Activated naive CD4-positive, alpha-beta T cell treated with anti-CD3 and anti-CD28 coated beads, Interleukin-2, amount 10 ng/mL, durations not matched to agents 7 days and 5 days (primary cell): Measurements from ENCODE around the gene NUAK1.

ENCODE experiments used
- CTCF ChIA-PET: fragments of 350-600 bp; sonication (Branson Sonifier 250); formaldehyde crosslinking; loops from one replicate; lab custom pipeline; 2021; ENCODE audit warnings: antibody characterized with exemption; lab: Charles Lee
- DNase-seq: peaks from one replicate; pipeline ENCODE4 v3.0.0-alpha.2; 2020
- H3K27ac Mint-ChIP-seq: one replicate; pipeline ENCODE4 v1.8.0; 2021; ENCODE audit warnings: mild to moderate bottlenecking, moderate library complexity, mixed read lengths
- H3K27me3 Mint-ChIP-seq: one replicate; pipeline ENCODE4 v1.8.0; 2021; ENCODE audit warnings: mild to moderate bottlenecking, mixed read lengths
- H3K36me3 Mint-ChIP-seq: one replicate; pipeline ENCODE4 v1.8.0; 2021; ENCODE audit warnings: mixed read lengths
- H3K4me1 Mint-ChIP-seq: one replicate; pipeline ENCODE4 v1.8.0; 2021; ENCODE audit warnings: mixed read lengths
- H3K4me3 Mint-ChIP-seq: one replicate; pipeline ENCODE4 v1.8.0; 2021; ENCODE audit warnings: mild to moderate bottlenecking, moderate library complexity, mixed read lengths
- H3K9me3 Mint-ChIP-seq: one replicate; pipeline ENCODE4 v1.8.0; 2021; ENCODE audit warnings: mixed read lengths

The NUAK1 gene

DNA sequence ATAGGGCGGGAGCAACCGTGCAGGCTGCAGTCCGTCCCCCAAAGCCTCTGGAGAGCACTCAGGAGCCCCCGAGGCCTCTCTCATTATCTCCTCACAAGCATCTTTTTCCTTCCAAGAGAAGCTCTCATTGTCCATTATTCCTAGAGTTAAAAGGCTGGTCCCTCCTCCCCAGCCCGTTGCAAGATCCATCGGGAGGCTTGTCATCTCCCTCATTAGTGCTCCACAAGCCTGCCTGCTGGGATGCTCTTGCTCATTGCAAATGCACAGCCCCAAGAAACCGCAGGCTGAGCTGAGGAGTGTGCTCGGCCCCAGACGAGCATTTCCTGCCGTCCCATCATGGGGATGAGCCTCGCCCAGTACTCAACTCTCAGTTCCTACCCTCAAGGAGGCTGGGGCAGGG lies 23.3 kb downstream of the NUAK1 start:
- Mint-ChIP-seq H3K9me3 (no peaks in the 10 kb centered on the region), H3K4me3 (no peak overlapping the region), H3K4me1 (no peaks in the 10 kb centered on the region), H3K36me3 (no peaks in the 10 kb centered on the region), H3K27ac (no peak overlapping the region), H3K27me3 (peaks cover 13% of the 10 kb centered on the region)
- no peak for DNase-seq
- CTCF ChIA-PET: no interaction called here

DNA sequence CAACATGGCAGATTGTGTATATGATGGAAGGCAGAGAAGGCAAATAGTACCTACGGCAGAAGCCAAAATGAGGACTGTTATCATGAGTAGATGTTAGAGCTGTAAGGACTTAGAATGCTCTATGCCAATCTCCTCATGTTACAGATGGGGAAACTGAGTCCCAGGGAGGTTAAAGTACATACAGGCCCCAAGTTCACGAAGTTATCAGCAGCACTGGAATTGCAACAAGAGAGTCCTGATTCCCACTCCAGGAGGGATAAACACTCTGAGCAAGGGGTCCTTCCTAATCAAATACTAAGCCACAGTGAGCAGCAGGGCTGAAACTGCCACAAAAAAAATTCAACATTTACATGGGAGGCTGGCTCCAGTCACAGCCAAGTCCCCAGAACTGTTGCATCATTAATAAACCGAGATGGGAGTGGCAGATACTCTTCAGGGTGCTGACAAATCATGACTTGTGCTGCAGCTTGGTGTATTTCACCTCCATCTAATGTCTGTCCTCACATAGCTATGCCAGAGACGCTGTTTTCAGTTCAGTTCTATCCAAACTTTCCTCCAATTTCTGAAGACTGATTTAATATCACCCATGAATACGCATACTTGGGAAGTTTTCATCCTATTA lies 24.2 kb downstream of the NUAK1 start:
- H3K4me1 Mint-ChIP-seq: no peaks in the 10 kb centered on the region
- H3K27me3 Mint-ChIP-seq: peaks cover 19% of the 10 kb centered on the region
- CTCF ChIA-PET: no interaction called here
- no peak overlapping the region for H3K27ac Mint-ChIP-seq
- DNase-seq: no peak
- no peak overlapping the region for H3K4me3 Mint-ChIP-seq
- no peaks in the 10 kb centered on the region for H3K36me3 Mint-ChIP-seq
- no peaks in the 10 kb centered on the region for H3K9me3 Mint-ChIP-seq

DNA sequence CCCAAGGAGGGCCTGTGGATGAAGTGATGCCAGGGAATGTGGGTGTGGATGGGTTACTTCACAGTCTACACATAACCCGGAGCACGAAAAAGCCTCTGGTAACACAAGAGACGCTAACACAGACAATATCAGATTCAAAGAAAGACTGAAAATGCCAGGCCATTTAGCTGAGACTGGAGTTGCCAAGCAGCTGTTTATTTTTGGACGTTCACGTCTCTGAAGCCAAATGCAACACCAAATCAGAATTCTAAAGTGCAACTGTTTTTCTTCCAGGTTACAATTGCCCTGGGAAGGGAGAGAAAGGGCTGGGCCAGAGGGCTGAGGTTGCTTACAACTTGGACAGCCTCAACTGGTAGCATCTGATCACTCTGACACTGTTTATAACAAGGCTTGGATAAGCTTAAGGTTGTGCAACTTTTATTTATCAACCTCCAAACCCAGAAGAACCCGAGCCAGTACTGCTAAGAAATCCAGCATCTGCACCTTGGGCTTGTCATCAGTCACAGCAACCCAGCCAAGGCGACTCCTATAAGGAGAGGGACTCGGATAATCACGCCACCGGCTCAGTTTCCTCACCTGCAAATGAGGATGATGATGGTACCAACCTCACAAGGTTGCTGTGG lies 24.8 kb downstream of the NUAK1 start:
- H3K27me3 Mint-ChIP-seq: peaks cover 21% of the 10 kb centered on the region
- H3K36me3 Mint-ChIP-seq: no peaks in the 10 kb centered on the region
- H3K4me1 Mint-ChIP-seq: no peaks in the 10 kb centered on the region
- CTCF ChIA-PET: no interaction called here
- no peak for DNase-seq
- H3K9me3 Mint-ChIP-seq: no peaks in the 10 kb centered on the region
- H3K27ac Mint-ChIP-seq: no peak overlapping the region
- H3K4me3 Mint-ChIP-seq: no peak overlapping the region

DNA sequence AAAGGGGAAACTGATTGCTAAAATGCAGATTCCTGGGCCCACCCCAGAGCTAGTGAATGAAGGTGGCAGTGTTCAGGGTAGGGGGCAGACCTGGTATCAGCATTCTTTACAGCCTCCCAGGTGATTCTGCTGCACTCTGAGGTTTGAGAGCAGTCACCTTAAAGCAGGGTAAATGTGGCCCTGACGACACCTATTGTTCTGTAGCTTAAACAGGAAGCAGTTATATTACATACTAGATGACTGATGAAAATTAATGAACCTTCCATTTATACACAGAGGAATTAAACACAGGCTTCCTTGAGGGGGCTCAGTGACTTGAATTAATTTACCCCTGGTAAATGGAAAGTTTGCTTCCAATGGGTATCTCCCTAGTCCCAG lies 25.3 kb downstream of the NUAK1 start:
- no peak for DNase-seq
- Mint-ChIP-seq H3K4me1 (no peaks in the 10 kb centered on the region), H3K27me3 (peaks cover 23% of the 10 kb centered on the region), H3K36me3 (no peaks in the 10 kb centered on the region), H3K9me3 (no peaks in the 10 kb centered on the region), H3K4me3 (no peak overlapping the region), H3K27ac (no peak overlapping the region)
- CTCF ChIA-PET: interaction anchor here (1.7 kb wide), 1 partner anchor 23 kb away, joined by 3 read pairs; no protein-coding TSS in a partner anchor

DNA sequence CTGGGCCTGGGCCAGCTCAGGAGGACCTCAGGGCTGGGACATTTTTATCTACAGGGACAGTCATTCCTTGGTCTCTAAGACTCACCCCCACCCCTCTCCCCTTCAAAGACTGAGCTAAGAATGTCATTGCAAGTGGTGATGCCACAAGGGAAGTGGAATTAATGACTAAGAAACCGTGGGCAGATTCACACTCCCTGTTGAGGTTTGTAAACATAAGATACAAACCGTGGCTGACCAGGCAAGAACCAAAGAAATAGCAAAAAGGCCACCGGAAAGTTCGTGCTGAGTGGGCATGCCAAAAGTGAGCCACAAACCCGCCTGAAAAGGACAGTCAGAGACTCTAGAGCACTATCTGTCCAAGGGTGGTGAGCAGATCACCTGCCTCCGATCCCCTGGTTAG lies 25.7 kb downstream of the NUAK1 start:
- Mint-ChIP-seq H3K27me3 (peaks cover 23% of the 10 kb centered on the region), H3K4me3 (no peak overlapping the region), H3K9me3 (no peaks in the 10 kb centered on the region), H3K4me1 (no peaks in the 10 kb centered on the region), H3K36me3 (no peaks in the 10 kb centered on the region), H3K27ac (no peak overlapping the region)
- no peak for DNase-seq
- CTCF ChIA-PET: interaction anchor here (1.7 kb wide), 1 partner anchor 23 kb away, joined by 3 read pairs; no protein-coding TSS in a partner anchor

DNA sequence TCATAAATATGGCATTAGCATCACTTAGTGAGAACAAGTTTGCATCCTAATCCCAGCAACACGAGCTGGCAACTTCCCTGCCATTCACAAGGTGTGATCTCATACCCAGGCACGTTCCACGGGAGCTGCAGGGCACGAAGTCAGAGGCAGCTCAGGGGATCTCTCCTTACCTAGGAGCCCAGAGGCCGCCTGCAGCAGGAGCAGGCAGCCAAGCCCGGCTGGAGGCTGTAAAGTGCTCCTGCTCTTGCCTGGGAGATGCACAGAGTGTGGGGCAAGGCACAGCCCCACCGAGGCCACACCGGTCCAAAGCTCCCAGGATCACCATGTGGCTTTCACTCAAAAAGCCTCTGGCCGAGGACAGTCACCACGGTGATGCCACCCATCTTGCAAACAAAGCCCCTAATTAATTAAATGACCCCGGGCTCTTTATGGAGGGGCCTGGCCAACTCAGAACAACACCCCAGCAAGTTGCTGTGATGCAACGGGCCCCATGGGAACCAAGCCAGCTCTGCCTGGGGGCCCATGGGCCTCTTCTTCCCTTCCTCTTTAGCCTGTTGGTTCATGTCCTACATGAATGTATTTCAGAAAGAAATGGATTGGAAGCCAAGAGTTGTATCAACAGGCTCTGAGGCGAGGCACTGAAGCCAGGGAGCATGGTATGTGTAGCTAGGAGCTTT lies 26.5 kb downstream of the NUAK1 start:
- Mint-ChIP-seq H3K27me3 (peaks cover 22% of the 10 kb centered on the region), H3K36me3 (no peaks in the 10 kb centered on the region), H3K27ac (no peak overlapping the region), H3K4me3 (no peak overlapping the region), H3K4me1 (no peaks in the 10 kb centered on the region), H3K9me3 (no peaks in the 10 kb centered on the region)
- no peak for DNase-seq
- CTCF ChIA-PET: interaction anchor here (1.7 kb wide), 1 partner anchor 24 kb away, joined by 3 read pairs; no protein-coding TSS in a partner anchor

DNA sequence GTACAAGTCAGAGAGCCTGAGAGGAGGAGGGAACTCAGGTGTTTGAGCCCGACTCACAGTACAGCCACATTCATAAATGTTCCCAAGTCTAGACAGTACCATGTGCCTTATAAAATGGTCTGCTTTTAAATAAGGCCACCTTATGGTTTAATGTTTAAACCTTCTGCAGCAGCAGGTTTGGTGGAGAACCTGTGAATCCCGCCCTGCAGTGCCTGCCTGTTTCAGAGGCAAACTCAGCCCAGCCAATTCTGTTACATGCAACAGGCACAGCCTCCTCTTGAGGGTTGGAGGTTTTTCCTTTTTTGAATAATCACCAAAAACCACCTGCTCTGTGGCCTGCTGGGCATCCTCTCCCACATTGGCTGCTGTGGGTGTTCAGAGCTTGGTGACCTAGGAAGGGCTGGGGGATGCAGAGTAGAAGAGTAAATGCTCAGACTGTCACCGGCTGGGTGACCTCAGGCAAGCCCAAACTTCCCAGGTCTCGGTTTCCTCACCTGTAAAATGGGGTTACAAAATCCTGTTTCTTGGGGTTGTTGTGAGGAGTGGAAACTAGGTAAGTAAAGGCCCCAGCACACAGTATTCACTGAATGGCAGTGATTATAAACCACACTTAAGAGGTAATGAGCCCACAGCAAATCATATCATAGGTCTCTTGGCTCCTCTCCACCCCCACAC lies 28.0 kb downstream of the NUAK1 start:
- no peak overlapping the region for H3K27ac Mint-ChIP-seq
- H3K36me3 Mint-ChIP-seq: no peaks in the 10 kb centered on the region
- CTCF ChIA-PET: no interaction called here
- H3K4me1 Mint-ChIP-seq: no peaks in the 10 kb centered on the region
- H3K4me3 Mint-ChIP-seq: no peak overlapping the region
- peaks cover 22% of the 10 kb centered on the region for H3K27me3 Mint-ChIP-seq
- DNase-seq: no peak
- H3K9me3 Mint-ChIP-seq: no peaks in the 10 kb centered on the region

DNA sequence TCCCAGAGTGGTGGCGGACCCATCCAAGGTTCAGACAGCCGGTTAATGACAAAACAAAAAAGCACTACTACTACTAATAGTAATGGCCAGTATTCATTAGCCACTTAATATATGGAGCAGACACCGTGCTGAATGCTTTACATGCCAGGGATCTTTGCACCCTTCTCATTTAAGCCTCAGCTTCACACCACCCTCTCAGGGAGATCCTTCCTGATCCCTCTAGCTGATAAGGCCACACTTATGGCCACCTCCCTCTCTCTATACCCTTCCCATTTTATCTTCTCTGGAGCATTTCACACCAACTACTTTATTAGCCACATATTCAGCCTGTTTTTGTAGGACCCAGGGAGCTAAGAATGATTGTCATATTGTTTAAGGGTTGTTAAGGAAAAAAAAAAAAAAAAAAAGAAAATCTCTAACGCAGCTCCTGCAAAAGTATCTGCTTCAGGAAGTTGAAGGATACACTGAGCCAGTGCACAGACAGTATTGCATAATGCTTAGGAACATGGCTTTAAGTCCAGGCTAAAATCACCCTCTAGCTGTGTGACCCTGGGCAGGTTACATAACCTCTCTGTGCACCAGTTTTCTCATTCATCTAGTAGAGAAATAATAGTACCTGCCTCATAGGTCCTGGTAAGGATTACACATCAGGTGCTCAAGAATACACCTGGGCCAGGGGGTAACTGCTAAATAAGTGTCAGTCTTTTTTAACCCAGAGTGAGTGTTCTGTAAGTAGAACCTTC lies 29.4 kb downstream of the NUAK1 start:
- no peak for DNase-seq
- Mint-ChIP-seq H3K36me3 (no peaks in the 10 kb centered on the region), H3K27me3 (peaks cover 22% of the 10 kb centered on the region), H3K4me1 (no peaks in the 10 kb centered on the region), H3K27ac (no peak overlapping the region), H3K4me3 (no peak overlapping the region), H3K9me3 (no peaks in the 10 kb centered on the region)
- CTCF ChIA-PET: interaction anchor here (0.5 kb wide), 1 partner anchor 119 kb away, joined by 3 read pairs; no protein-coding TSS in a partner anchor

DNA sequence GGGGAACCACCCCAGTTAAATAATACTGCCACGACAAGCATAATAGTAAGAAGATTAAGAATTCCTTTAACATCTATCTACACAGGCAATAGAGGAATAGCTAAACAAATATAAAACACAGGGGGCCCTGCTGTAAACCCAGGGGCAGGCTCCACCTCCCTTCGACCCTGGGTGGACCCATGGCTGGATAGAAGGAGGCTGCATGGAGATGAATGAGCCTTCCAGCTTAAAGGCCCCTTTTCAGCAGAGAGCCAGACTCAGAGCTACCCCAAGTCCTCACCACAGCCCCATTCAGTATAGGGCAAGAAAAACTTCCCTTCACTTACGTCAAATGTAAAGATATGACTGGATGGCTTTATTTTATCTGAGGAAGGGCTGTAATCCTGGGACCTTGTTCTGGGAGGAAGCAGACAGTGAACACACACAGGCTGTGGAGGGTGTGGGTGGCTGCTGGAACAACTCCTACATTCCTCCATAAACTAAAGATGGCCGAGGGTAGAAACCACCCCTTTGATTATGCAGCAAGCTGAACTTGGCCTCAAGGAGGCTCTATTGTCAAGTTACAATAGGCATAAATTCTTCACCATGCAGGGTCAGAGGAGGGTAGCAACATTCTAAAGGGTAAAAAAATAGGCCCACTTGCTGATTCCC lies 30.4 kb downstream of the NUAK1 start:
- H3K36me3 Mint-ChIP-seq: no peaks in the 10 kb centered on the region
- CTCF ChIA-PET: no interaction called here
- no peaks in the 10 kb centered on the region for H3K4me1 Mint-ChIP-seq
- no peak overlapping the region for H3K27ac Mint-ChIP-seq
- no peaks in the 10 kb centered on the region for H3K9me3 Mint-ChIP-seq
- H3K27me3 Mint-ChIP-seq: peaks cover 22% of the 10 kb centered on the region
- DNase-seq: no peak
- no peak overlapping the region for H3K4me3 Mint-ChIP-seq

DNA sequence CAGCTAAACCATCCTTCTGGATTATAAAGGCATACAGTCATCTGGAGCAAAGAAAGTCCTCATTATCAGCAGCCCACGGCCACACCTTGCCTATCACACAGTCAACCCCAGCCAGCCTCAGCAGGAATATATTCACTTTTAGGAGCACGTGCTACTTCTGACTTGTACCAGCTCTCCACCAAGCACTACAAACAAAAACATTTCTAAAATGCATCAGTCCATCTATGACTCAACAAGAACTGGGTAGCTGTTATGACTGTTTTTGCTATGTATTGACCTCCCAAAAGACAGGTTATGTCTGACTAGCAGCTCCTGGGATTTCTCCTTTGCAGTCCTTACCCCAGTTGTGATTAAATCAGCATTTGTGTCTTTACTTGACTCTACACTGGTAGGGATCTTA lies 31.2 kb downstream of the NUAK1 start:
- Mint-ChIP-seq H3K27me3 (peaks cover 22% of the 10 kb centered on the region), H3K36me3 (no peaks in the 10 kb centered on the region), H3K9me3 (no peaks in the 10 kb centered on the region), H3K4me3 (no peak overlapping the region), H3K27ac (no peak overlapping the region), H3K4me1 (no peaks in the 10 kb centered on the region)
- CTCF ChIA-PET: no interaction called here
- DNase-seq: no peak

DNA sequence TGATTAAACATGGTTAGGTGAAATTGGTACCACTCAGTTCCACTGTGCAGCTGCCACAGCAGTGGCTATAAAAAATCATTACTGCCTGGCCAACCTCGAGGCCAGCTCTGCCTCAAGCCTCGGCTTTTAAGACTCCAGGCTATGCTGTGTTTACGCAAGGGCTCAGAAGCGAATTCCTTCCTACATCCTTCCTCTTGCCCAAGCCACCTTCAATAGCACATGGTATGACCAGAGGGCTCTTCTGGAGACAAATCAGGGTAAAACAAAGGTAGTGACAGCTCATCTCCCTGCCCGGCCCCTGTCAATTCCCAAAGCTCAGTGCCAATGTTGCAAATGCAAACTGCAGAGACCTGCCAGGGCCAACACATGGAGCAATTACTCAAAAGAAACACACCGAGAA lies 31.9 kb downstream of the NUAK1 start:
- Mint-ChIP-seq H3K36me3 (no peaks in the 10 kb centered on the region), H3K9me3 (no peaks in the 10 kb centered on the region), H3K4me3 (no peak overlapping the region), H3K27me3 (peaks cover 19% of the 10 kb centered on the region), H3K4me1 (no peaks in the 10 kb centered on the region), H3K27ac (no peak overlapping the region)
- no peak for DNase-seq
- CTCF ChIA-PET: interaction anchor here (0.7 kb wide), 1 partner anchor 412 kb away, joined by 3 read pairs; no protein-coding TSS in a partner anchor

DNA sequence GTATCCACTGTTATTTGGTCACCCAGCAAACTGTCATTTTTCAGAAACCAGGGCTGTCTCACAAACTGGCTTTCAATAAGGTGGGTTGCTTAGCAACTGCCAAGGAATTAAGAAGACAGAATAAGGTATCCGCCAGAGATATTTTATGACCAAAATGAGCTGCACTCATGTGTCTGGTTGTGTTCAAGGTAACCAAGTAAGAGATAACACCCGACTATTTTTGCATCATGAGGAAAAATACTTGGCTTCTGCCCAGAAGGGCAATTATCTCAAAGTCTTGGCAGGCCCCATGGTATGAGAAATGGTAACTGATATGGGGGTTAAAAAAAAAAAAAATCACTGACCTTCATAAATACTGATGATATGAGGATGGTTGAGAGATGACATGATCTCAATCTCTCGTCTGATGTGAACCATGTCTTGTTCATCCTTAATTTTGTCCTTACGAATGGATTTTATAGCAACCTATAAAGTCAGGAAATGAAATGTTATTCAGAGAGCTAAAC lies 32.6 kb downstream of the NUAK1 start:
- no peaks in the 10 kb centered on the region for H3K9me3 Mint-ChIP-seq
- no peaks in the 10 kb centered on the region for H3K36me3 Mint-ChIP-seq
- H3K4me3 Mint-ChIP-seq: no peak overlapping the region
- H3K4me1 Mint-ChIP-seq: no peaks in the 10 kb centered on the region
- DNase-seq: no peak
- H3K27me3 Mint-ChIP-seq: peaks cover 19% of the 10 kb centered on the region
- CTCF ChIA-PET: interaction anchor here (0.7 kb wide), 1 partner anchor 413 kb away, joined by 3 read pairs; no protein-coding TSS in a partner anchor
- H3K27ac Mint-ChIP-seq: no peak overlapping the region

DNA sequence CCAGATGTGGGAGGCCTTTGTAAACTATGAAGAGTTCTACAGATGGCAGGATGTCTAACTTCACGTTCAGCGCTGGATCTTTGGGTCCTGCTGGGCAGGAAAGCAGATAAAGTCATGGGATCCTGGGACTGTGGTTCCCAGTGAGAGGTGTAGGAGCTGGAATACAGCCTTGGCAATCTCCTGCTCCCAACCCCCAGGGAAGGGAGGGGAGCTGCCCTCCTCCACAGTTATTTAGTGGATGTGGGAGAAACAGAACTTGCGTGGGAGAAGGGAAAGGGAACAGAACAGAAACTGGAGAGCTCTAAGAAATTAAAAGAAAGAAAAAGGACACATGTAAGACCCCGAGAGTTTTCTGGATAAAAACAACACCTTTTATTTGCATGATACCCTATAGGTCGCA lies 37.0 kb downstream of the NUAK1 start:
- Mint-ChIP-seq H3K4me1 (no peaks in the 10 kb centered on the region), H3K4me3 (no peak overlapping the region), H3K36me3 (no peaks in the 10 kb centered on the region), H3K9me3 (no peaks in the 10 kb centered on the region), H3K27ac (no peak overlapping the region), H3K27me3 (no peaks in the 10 kb centered on the region)
- DNase-seq: no peak
- CTCF ChIA-PET: no interaction called here
